Measurements from ENCODE around the gene PLEKHM3. TPM values are rescaled to one million over a fixed set of nuclear protein-coding genes. Genes with fewer than 3 reads are reported as not detected.

The PLEKHM3 gene
- total and polyA plus RNA-seq, 2 of the 13 experiments (the other 11 are each of a cell fraction or from before 2014, with no cell fraction given), result 4.5 to 4.7 TPM

DNA sequence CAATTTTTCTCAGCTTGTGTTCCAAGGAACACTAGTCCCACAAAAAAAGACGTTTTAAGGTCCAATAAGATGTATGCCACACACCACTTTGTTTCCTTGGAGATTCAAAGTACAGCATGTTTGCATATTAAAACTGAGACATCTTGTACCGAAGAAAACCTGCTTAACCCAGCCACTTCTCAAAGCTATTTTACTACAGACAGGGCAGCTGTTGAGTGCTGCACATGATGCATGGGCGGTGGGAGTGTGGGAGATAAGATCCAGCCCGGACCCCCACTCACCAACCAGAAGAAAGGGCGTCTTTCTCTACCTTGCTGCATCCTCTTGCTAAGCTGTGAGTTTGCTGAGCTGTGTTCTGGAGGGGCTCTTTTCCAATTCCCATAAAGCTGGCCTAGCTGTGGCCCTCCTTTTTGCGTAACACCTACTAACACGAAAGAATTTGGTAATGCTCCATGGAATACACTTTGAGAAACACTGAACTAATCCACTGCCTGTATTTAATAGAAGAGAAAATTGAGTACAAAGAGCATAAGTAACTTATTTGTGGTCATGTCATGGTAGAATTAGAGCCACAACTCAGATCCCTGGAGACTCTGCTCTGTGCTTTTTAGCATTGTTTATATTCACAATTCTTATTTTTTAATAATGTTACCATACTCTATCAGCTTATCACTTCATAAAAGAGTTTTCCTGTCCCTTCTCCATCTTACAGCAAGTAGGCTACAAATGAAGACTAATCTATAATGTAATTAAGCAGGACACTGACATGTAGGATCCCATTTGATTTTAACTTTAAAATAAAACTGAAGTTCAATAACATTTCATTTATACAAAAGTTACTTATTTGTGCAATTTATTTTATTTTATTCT lies 90.0 kb downstream of the PLEKHM3 start:
- Histone ChIP-seq H3K27ac (ENCODE audit: extremely low read length, insufficient read depth, low read length) (peak overlapping the region; percentile 86), H3K27me3 (ENCODE audit: control insufficient read depth in 1 of 2, insufficient read depth in 2 of 2, low read length in 2 of 2) (no peaks in the 10 kb centered on the region), H3K79me2 (ENCODE audit: insufficient read depth, low read length) (no peaks in the 10 kb centered on the region), H3K4me3 (replicated peaks in 1 of 3; ENCODE audit: insufficient read depth in 1 of 3, low read depth in 2 of 3, low read length in 3 of 3) (peak overlapping the region in 1 of 3 experiments; percentile 16; a peak in 1 of 6 replicates), H4K20me1 (ENCODE audit: insufficient read depth, low read length) (no peaks in the 10 kb centered on the region), H3K4me1 (ENCODE audit: insufficient read depth, low read length) (peaks cover 66% of the 10 kb centered on the region), H3K9ac (ENCODE audit: insufficient read depth, low read depth, low read length) (peak overlapping the region; percentile 60), H2AFZ (ENCODE audit: low read length) (no peak overlapping the region), H3K36me3 (replicated peaks in 1 of 2; ENCODE audit: control insufficient read depth in 1 of 2, insufficient read depth in 2 of 2, low read length in 2 of 2) (0 out of 5 replicates have a peak, but pooled peaks cover 0 to 3% of the 10 kb centered on the region in 2 experiments), H3K4me2 (ENCODE audit: low read depth, low read length) (peak overlapping the region; percentile 58), H3K9me3 (ENCODE audit: low read length) (no peaks in the 10 kb centered on the region)
- ATAC-seq, result peak; percentile 40
- ChIA-PET CTCF (ENCODE audit: low intra/inter-chr PET ratio, low total read pairs) (no interaction called here), POLR2A (interaction anchor here (0.5 to 3.6 kb wide), 35 partner anchors 10 to 406 kb away, joined by 3 to 70 read pairs (median 6); partner anchors contain the start of genes CCNYL1, CREB1, FZD5 and METTL21A)
- intact Hi-C loops (cut with micrococcal nuclease; ENCODE audit: unreplicated experiment), result loop anchor here (5.0 kb wide), 1 partner anchor 38 kb away; no protein-coding TSS in a partner anchor
- BruUV-seq (replicated peaks), result TSS peak; percentile 95
- in situ Hi-C loops (cut with HindIII; ENCODE audit: extremely low pct_ligation_motif_present, low pct_unique_long_range_greater_than_20kb), result no loop called here
- DNase-seq (ENCODE audit: low spot score), result peak; percentile 43
- WGBS (ENCODE audit: low lambda C conversion rate), result 58% methylated on average over 7 of the region's 7 CpGs
- FAIRE-seq, result peak; percentile 34
- TF ChIP-seq ZNF317 (CRISPR knock-in tag; IDR thresholded peaks at IDR 0.05) (0 out of 2 replicates have a peak, but pooled peaks have one; percentile 43), ZFP91 (CRISPR knock-in tag; IDR thresholded peaks at IDR 0.05; ENCODE audit: borderline replicate concordance) (0 out of 2 replicates have a peak, but pooled peaks have one; percentile 21), ZNF652 (CRISPR knock-in tag; IDR thresholded peaks at IDR 0.05; ENCODE audit: borderline replicate concordance, low read depth) (no peak), ZSCAN29 (CRISPR knock-in tag; conservative IDR thresholded peaks at IDR 0.05) (0 out of 2 replicates have a peak, but pooled peaks have one; percentile 46), ZBTB38 (CRISPR knock-in tag; IDR thresholded peaks at IDR 0.05) (0 out of 2 replicates have a peak, but pooled peaks have one; percentile 54), KDM3A (CRISPR knock-in tag; IDR thresholded peaks at IDR 0.05; ENCODE audit: low read depth) (0 out of 2 replicates have a peak, but pooled peaks have one; percentile 10), HNF1A (IDR thresholded peaks at IDR 0.05; ENCODE audit: low read depth) (no peak), HNF1A (CRISPR knock-in tag; IDR thresholded peaks at IDR 0.05; ENCODE audit: borderline replicate concordance) (0 out of 2 replicates have a peak, but pooled peaks have one; percentile 27), DDIT3 (CRISPR knock-in tag; IDR thresholded peaks at IDR 0.05) (no peak), EP300 (IDR thresholded peaks at IDR 0.05; ENCODE audit: low read depth in 2 of 2, low read length in 2 of 2) (peak in 1 of 2 experiments; percentile 8; a peak in 1 of 4 replicates), EP300 (CRISPR knock-in tag; IDR thresholded peaks at IDR 0.05; ENCODE audit: borderline replicate concordance) (no peak), TBX2 (CRISPR knock-in tag; IDR thresholded peaks at IDR 0.05; ENCODE audit: borderline replicate concordance) (peak; percentile 2; the same call in 1 of the 2 replicates)
- TF ChIP-seq, protein P1, sequence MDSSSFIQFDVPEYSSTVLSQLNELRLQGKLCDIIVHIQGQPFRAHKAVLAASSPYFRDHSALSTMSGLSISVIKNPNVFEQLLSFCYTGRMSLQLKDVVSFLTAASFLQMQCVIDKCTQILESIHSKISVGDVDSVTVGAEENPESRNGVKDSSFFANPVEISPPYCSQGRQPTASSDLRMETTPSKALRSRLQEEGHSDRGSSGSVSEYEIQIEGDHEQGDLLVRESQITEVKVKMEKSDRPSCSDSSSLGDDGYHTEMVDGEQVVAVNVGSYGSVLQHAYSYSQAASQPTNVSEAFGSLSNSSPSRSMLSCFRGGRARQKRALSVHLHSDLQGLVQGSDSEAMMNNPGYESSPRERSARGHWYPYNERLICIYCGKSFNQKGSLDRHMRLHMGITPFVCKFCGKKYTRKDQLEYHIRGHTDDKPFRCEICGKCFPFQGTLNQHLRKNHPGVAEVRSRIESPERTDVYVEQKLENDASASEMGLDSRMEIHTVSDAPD (CRISPR knock-in tag; IDR thresholded peaks at IDR 0.05), result peak; percentile 5; the same call in 1 of the 2 replicates

All from HepG2 (cell line).